ENCODE data around the gene MYO1B. TPM values are rescaled to one million over a fixed set of nuclear protein-coding genes. Genes with fewer than 3 reads are reported as not detected.

Gene MYO1B
- total and polyA plus RNA-seq, 2 of the 4 experiments (the other 2 are of a cell fraction): 57.2 to 116 TPM

GRCh38 chr2:191276792-191277465 is 31.7 kb downstream of the MYO1B start:
- DNase-seq: peak; percentile 18
- no peak overlapping the region for H2BK15ac ChIP-seq (ENCODE audit: low read depth, low read length)
- CTCF ChIA-PET: interaction anchor here (0.8 kb wide), 1 partner anchor 662 kb away, joined by 4 read pairs; no protein-coding TSS in a partner anchor

More at GRCh38 chr2:191276792-191277465, 31.7 kb downstream of the MYO1B start:
- no peak overlapping the region for H3K23ac ChIP-seq (ENCODE audit: low read depth, low read length)
- H2AK5ac ChIP-seq (ENCODE audit: low read depth, low read length): no peak overlapping the region
- H3K9ac ChIP-seq (ENCODE audit: low read depth, low read length): no peak overlapping the region
- no peak overlapping the region for H3K56ac ChIP-seq (ENCODE audit: extremely low read depth, insufficient read depth, low read length)
- no peak overlapping the region for H4K91ac ChIP-seq (ENCODE audit: insufficient read depth, low read depth, low read length)
- no peak overlapping the region for H3K4ac ChIP-seq (ENCODE audit: low read depth, low read length)
- H3K27ac ChIP-seq (ENCODE audit: insufficient read depth, low read length): no peak overlapping the region
- in situ Hi-C loops (cut with MboI; ENCODE audit: low sequenced_read_pairs) (no loop called here), intact Hi-C loops (cut with micrococcal nuclease) (no loop called here), dilution Hi-C loops (cut with HindIII; ENCODE audit: low sequenced_read_pairs, unreplicated experiment) (no loop called here)
- H2AK9ac ChIP-seq (replicated peaks; ENCODE audit: low read depth, low read length, poor library complexity): no peak overlapping the region
- H3K9me3 ChIP-seq (ENCODE audit: control insufficient read depth, insufficient read depth, low read length): no peaks in the 10 kb centered on the region
- no peak overlapping the region for H3K18ac ChIP-seq (ENCODE audit: low read depth, low read length)
- no peak for ATAC-seq (ENCODE audit: low read depth)
- H2BK20ac ChIP-seq (ENCODE audit: low read depth, low read length): no peak overlapping the region
- BruUV-seq (replicated peaks): no TSS peak
- H3K9me1 ChIP-seq (ENCODE audit: insufficient read depth, low read length): peaks cover 22% of the 10 kb centered on the region; the same call in 1 of the 2 replicates
- H2AFZ ChIP-seq (replicated peaks; ENCODE audit: low read length, poor library complexity): no peak overlapping the region
- no peak for TF ChIP-seq CEBPB (IDR thresholded peaks at IDR 0.05; ENCODE audit: low read depth, low read length)
- TF ChIP-seq MAZ (IDR thresholded peaks at IDR 0.05; ENCODE audit: borderline replicate concordance, low read depth, low read length): no peak
- TF ChIP-seq SMC3 (IDR thresholded peaks at IDR 0.05; ENCODE audit: low read depth, low read length): no peak
- no peak for TF ChIP-seq BHLHE40 (IDR thresholded peaks at IDR 0.05; ENCODE audit: low read depth, low read length)
- no peak for TF ChIP-seq NFE2L2 (IDR thresholded peaks at IDR 0.05; ENCODE audit: low read depth, low read length)
- TF ChIP-seq FOS (IDR thresholded peaks at IDR 0.05; ENCODE audit: low read depth, low read length): no peak
- TF ChIP-seq RFX5 (IDR thresholded peaks at IDR 0.05; ENCODE audit: low read depth, low read length): no peak
- no peak for TF ChIP-seq POLR2A (IDR thresholded peaks at IDR 0.05; ENCODE audit: low read depth, low read length)
- TF ChIP-seq MAFK (IDR thresholded peaks at IDR 0.05; ENCODE audit: low read depth, low read length): no peak
- TF ChIP-seq ELK1 (IDR thresholded peaks at IDR 0.05; ENCODE audit: borderline replicate concordance, low read depth, low read length): no peak
- no peak for TF ChIP-seq MXI1 (IDR thresholded peaks at IDR 0.05; ENCODE audit: borderline replicate concordance, low read depth, low read length)
- TF ChIP-seq RAD21 (IDR thresholded peaks at IDR 0.05; ENCODE audit: low read length): no peak
- no peak for TF ChIP-seq CHD1 (IDR thresholded peaks at IDR 0.05; ENCODE audit: low read depth, low read length)
- TF ChIP-seq USF2 (IDR thresholded peaks at IDR 0.05; ENCODE audit: low read depth, low read length): no peak
- TF ChIP-seq RCOR1 (IDR thresholded peaks at IDR 0.05; ENCODE audit: insufficient replicate concordance, low read length): no peak
- TF ChIP-seq CTCF (conservative IDR thresholded peaks at IDR 0.05; ENCODE audit: low read depth, low read length): no peak
- no peak overlapping the region for H2BK5ac ChIP-seq (ENCODE audit: low read depth, low read length, poor library complexity, severe bottlenecking)
- H3K4me2 ChIP-seq (ENCODE audit: low read depth, low read length): no peak overlapping the region
- POLR2A ChIA-PET (ENCODE audit: unreplicated experiment): no interaction called here
- no peak overlapping the region for H3K4me3 ChIP-seq (ENCODE audit: insufficient read depth, low read depth, low read length)
- H2BK120ac ChIP-seq (ENCODE audit: low read depth, low read length): no peak overlapping the region
- H4K20me1 ChIP-seq (ENCODE audit: insufficient read depth, low read length): peaks cover 73% of the 10 kb centered on the region
- no peak overlapping the region for H4K8ac ChIP-seq (ENCODE audit: low read depth in 2 of 2, low read length in 2 of 2)
- H3K79me1 ChIP-seq (ENCODE audit: low read depth in 1 of 2, low read length in 2 of 2): peaks cover 38 to 86% of the 10 kb centered on the region in 2 experiments
- H3K36me3 ChIP-seq (ENCODE audit: control insufficient read depth, insufficient read depth, low read length): peaks cover 28% of the 10 kb centered on the region
- H3K27me3 ChIP-seq (ENCODE audit: control insufficient read depth, insufficient read depth, low read length): no peaks in the 10 kb centered on the region
- WGBS, 2 experiments (ENCODE audit: extremely low coverage in 2 of 2, insufficient read length in 1 of 2): no CpG with 5 or more reads among the region's 5 CpGs
- no peak overlapping the region for H4K5ac ChIP-seq (ENCODE audit: low read depth, low read length)
- no peak overlapping the region for H3K14ac ChIP-seq (replicated peaks; ENCODE audit: low read depth, low read length)
- H3K4me1 ChIP-seq (ENCODE audit: control insufficient read depth, insufficient read depth, low read length): peaks cover 7% of the 10 kb centered on the region

Measured in IMR-90 (cell line).